MCF 10A (cell line): ENCODE measurements around the gene PGRMC2. TPM values are rescaled to one million over a fixed set of nuclear protein-coding genes. Genes with fewer than 3 reads are reported as not detected.

Experiments used
- BruUV-seq: library from RNA; stranded (reverse); fragments of 400-500 nt; replicated peaks from 2 replicates; lab custom pipeline; 2021; lab: Mats Ljungman, UMichigan
- CTCF ChIA-PET: fragments of 300-600 bp; sonication (Branson Sonifier 250); formaldehyde crosslinking; extraction: SDS; loops from one replicate; lab custom pipeline; 2021; ENCODE audit warnings: antibody characterized with exemption, inconsistent platforms; lab: Yijun Ruan, JAX
- POLR2A ChIA-PET: fragments of 300-600, 350-650 bp; sonication (Branson Sonifier 250); formaldehyde crosslinking; extraction: SDS; loops from one replicate; lab custom pipeline; 2020; ENCODE audit warnings: antibody characterized with exemption, inconsistent platforms; lab: Yijun Ruan, JAX
- DNase-seq: peaks from one replicate; pipeline ENCODE4 v3.0.0-alpha.2; 2018; ENCODE audit not compliant: unreplicated experiment
- H3K27ac Mint-ChIP-seq: one replicate; pipeline ENCODE4 v1.8.0; 2022; ENCODE audit warnings: mild to moderate bottlenecking, low read depth, mixed read lengths; ENCODE audit not compliant: unreplicated experiment
- H3K27me3 Mint-ChIP-seq: one replicate; pipeline ENCODE4 v1.8.0; 2022; ENCODE audit warnings: mixed read lengths; ENCODE audit not compliant: insufficient read depth, unreplicated experiment
- H3K36me3 Mint-ChIP-seq: one replicate; pipeline ENCODE4 v1.8.0; 2022; ENCODE audit warnings: mild to moderate bottlenecking, moderate library complexity, mixed read lengths; ENCODE audit not compliant: insufficient read depth, unreplicated experiment
- H3K4me1 Mint-ChIP-seq: one replicate; pipeline ENCODE4 v1.8.0; 2022; ENCODE audit warnings: mixed read lengths; ENCODE audit not compliant: insufficient read depth, unreplicated experiment
- H3K4me3 Mint-ChIP-seq: one replicate; pipeline ENCODE4 v1.8.0; 2022; ENCODE audit warnings: mild to moderate bottlenecking, moderate library complexity, mixed read lengths; ENCODE audit not compliant: unreplicated experiment
- H3K9me3 Mint-ChIP-seq: one replicate; pipeline ENCODE4 v1.8.0; 2022; ENCODE audit warnings: mixed read lengths; ENCODE audit not compliant: unreplicated experiment
- intact Hi-C: fragments of 100-400 bp; cut with micrococcal nuclease; formaldehyde crosslinking; loops from 2 replicates; pipeline ENCODE4 v1.14.1; 2022
- total RNA-seq: library from RNA; stranded (reverse); gene quantifications from 2 replicates; pipeline ENCODE4 v1.2.3, GENCODE V29; 2022
- TF ChIP-seq, protein P1 (sequence below): fragments of 200-600 bp; IDR thresholded peaks from one replicate; pipeline ENCODE4 v1.8.0; 2022; ENCODE audit warnings: antibody characterized with exemption, mild to moderate bottlenecking; ENCODE audit not compliant: unreplicated experiment

Gene PGRMC2
- total RNA-seq, 1 experiment from 2014 or later = 54.3 TPM

- no peaks in the 10 kb centered on the region for H3K4me1 Mint-ChIP-seq
- POLR2A ChIA-PET = interaction anchor here (0.7 to 1.2 kb wide), 2 partner anchors 10 to 23 kb away, joined by 4 to 6 read pairs; no protein-coding TSS in a partner anchor
- peaks cover 6% of the 10 kb centered on the region for H3K36me3 Mint-ChIP-seq
- no peak overlapping the region for H3K4me3 Mint-ChIP-seq
- TF ChIP-seq, protein P1, sequence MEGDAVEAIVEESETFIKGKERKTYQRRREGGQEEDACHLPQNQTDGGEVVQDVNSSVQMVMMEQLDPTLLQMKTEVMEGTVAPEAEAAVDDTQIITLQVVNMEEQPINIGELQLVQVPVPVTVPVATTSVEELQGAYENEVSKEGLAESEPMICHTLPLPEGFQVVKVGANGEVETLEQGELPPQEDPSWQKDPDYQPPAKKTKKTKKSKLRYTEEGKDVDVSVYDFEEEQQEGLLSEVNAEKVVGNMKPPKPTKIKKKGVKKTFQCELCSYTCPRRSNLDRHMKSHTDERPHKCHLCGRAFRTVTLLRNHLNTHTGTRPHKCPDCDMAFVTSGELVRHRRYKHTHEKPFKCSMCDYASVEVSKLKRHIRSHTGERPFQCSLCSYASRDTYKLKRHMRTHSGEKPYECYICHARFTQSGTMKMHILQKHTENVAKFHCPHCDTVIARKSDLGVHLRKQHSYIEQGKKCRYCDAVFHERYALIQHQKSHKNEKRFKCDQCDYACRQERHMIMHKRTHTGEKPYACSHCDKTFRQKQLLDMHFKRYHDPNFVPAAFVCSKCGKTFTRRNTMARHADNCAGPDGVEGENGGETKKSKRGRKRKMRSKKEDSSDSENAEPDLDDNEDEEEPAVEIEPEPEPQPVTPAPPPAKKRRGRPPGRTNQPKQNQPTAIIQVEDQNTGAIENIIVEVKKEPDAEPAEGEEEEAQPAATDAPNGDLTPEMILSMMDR = no peak
- no peaks in the 10 kb centered on the region for H3K9me3 Mint-ChIP-seq
- DNase-seq = no peak
- intact Hi-C loops = no loop called here
- no peak overlapping the region for H3K27ac Mint-ChIP-seq
- H3K27me3 Mint-ChIP-seq = no peaks in the 10 kb centered on the region
- CTCF ChIA-PET = interaction anchor here (1.1 to 1.2 kb wide), 2 partner anchors 130 to 156 kb away, joined by 3 to 5 read pairs; no protein-coding TSS in a partner anchor
- no TSS peak for BruUV-seq
Measured at GRCh38 chr4:128298146-128298758, 10.6 kb upstream of the PGRMC2 start.

DNA sequence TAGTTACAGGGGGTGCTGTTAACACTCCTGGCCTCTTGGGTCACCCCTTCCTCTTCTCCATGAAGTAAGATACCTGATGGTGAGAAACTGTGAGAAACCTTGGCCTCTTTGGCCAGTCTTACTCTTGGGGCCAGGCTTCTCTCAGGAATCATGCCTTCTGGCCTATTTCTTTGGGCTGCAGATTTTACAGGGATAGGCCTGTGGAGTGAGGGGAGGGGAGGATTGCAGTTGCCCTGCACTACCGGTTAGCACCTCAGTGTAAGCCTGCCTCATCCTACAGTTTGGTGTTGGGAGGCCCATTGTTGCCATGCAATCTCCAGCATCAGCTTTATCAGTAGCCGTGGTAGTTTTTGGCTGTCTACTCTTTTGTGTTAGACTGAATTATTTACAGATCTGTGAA, 7.6 kb upstream of the PGRMC2 start:
- TF ChIP-seq, protein P1 = no peak
- intact Hi-C loops = no loop called here
- no TSS peak for BruUV-seq
- ChIA-PET CTCF (interaction anchor here (1.0 to 1.3 kb wide), 2 partner anchors 9 to 11 kb away, joined by 3 read pairs; no protein-coding TSS in a partner anchor), POLR2A (no interaction called here)
- no peaks in the 10 kb centered on the region for H3K27me3 Mint-ChIP-seq
- H3K36me3 Mint-ChIP-seq = peaks cover 6% of the 10 kb centered on the region
- peaks cover 6% of the 10 kb centered on the region for H3K4me1 Mint-ChIP-seq
- no peak overlapping the region for H3K4me3 Mint-ChIP-seq
- H3K9me3 Mint-ChIP-seq = peaks cover 7% of the 10 kb centered on the region
- DNase-seq = no peak
- H3K27ac Mint-ChIP-seq = no peak overlapping the region

DNA sequence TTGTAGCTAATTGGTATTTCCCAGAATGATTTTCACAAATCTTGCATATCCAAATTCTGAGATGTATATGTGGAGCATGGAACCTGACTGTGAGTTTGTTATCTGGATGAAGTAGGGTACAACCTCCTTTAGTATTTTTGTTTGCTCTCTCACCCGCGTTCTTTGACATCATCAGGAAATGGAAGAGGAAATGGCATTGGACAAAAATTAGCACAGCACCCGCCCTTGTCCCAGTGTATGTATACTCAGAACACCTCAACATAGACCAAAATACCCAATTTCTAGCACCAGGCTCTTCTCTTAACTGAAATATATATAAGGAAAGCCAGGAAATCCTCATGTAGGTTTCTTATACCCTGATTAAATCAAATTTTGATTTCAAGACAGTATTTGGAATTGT, 6.9 kb upstream of the PGRMC2 start:
- Mint-ChIP-seq H3K9me3 (peaks cover 7% of the 10 kb centered on the region), H3K4me3 (no peak overlapping the region), H3K27me3 (no peaks in the 10 kb centered on the region), H3K36me3 (peaks cover 6% of the 10 kb centered on the region), H3K27ac (no peak overlapping the region), H3K4me1 (peaks cover 9% of the 10 kb centered on the region)
- TF ChIP-seq, protein P1 = no peak
- BruUV-seq = no TSS peak
- CTCF ChIA-PET = interaction anchor here (1.0 to 1.3 kb wide), 2 partner anchors 10 to 12 kb away, joined by 3 read pairs; no protein-coding TSS in a partner anchor
- POLR2A ChIA-PET = no interaction called here
- DNase-seq = no peak
- intact Hi-C loops = no loop called here

GRCh38 chr4:128292349-128292748, 4.7 kb upstream of the PGRMC2 start:
- Mint-ChIP-seq H3K27me3 (no peaks in the 10 kb centered on the region), H3K36me3 (no peaks in the 10 kb centered on the region), H3K9me3 (peaks cover 7% of the 10 kb centered on the region), H3K27ac (no peak overlapping the region), H3K4me1 (peaks cover 18% of the 10 kb centered on the region), H3K4me3 (no peak overlapping the region)
- POLR2A ChIA-PET = interaction anchor here (0.7 to 1.1 kb wide), 4 partner anchors 23 to 136 kb away, joined by 3 to 5 read pairs (median 4); no protein-coding TSS in a partner anchor
- TF ChIP-seq, protein P1 = no peak
- BruUV-seq = no TSS peak
- DNase-seq = no peak
- CTCF ChIA-PET = interaction anchor here (1.1 kb wide), 1 partner anchor 17 kb away, joined by 3 read pairs; no protein-coding TSS in a partner anchor
- intact Hi-C loops = no loop called here
